CD4-positive, alpha-beta T cell (primary cell): ENCODE measurements around the gene SH3RF1. TPM values are rescaled to one million over a fixed set of nuclear protein-coding genes. Genes with fewer than 3 reads are reported as not detected.

Experiments
- ATAC-seq: fragments of 200-7000 bp; cut with Tn5 transposase; one replicate; pipeline ENCODE4 v1.10.0; 2022; ENCODE audit warnings: mild to moderate bottlenecking; ENCODE audit not compliant: poor library complexity
- CTCF ChIA-PET: fragments of 350-600 bp; sonication (Branson Sonifier 250); formaldehyde crosslinking; loops from one replicate; lab custom pipeline; 2021; ENCODE audit warnings: antibody characterized with exemption, inconsistent platforms; lab: Charles Lee
- POLR2A ChIA-PET: fragments of 350-600 bp; sonication (Branson Sonifier 250); formaldehyde crosslinking; loops from one replicate; lab custom pipeline; 2021; ENCODE audit warnings: antibody characterized with exemption, inconsistent platforms; lab: Charles Lee
- DNase-seq, 14 experiments: peaks; one replicate each; pipeline ENCODE4 v3.0.0-alpha.2; 2013 to 2020; ENCODE audit warnings: mixed read lengths in 2 of 14
- H3K27ac ChIP-seq, 2 donors: one replicate each; pipeline versions ENCODE4 v1.5.1 to v1.7.0; 2013; ENCODE audit warnings: low read length in 2 of 2, low read depth in 1 of 2, mild to moderate bottlenecking in 1 of 2
- H3K27me3 ChIP-seq, 2 experiments: 1 replicate in 1 of 2; 2 replicates in 1 of 2; pipeline versions ENCODE4 v1.6.1 to v1.7.0; 2013; ENCODE audit warnings: low read length in 2 of 2, control low read depth in 1 of 2, mild to moderate bottlenecking in 1 of 2, moderate library complexity in 1 of 2; ENCODE audit not compliant: insufficient read depth in 2 of 2, control insufficient read depth in 1 of 2
- H3K36me3 ChIP-seq: one replicate; pipeline ENCODE4 v1.6.1; 2013; ENCODE audit warnings: low read length, control low read depth; ENCODE audit not compliant: insufficient read depth
- H3K4me1 ChIP-seq: one replicate; pipeline ENCODE4 v1.6.1; 2013; ENCODE audit warnings: low read length, control low read depth; ENCODE audit not compliant: insufficient read depth
- H3K4me3 ChIP-seq: one replicate; pipeline ENCODE4 v1.5.1; 2013; ENCODE audit warnings: mild to moderate bottlenecking, low read length, moderate library complexity
- H3K9me3 ChIP-seq, 2 experiments: 1 replicate in 1 of 2; 2 replicates in 1 of 2; pipeline versions ENCODE4 v1.6.1 to v1.7.0; 2013; ENCODE audit warnings: low read length in 2 of 2, mild to moderate bottlenecking in 2 of 2, control low read depth in 1 of 2, moderate library complexity in 1 of 2; ENCODE audit not compliant: control insufficient read depth in 1 of 2, insufficient read depth in 1 of 2
- H3K27ac Mint-ChIP-seq: one replicate; pipeline ENCODE4 v1.8.0; 2020; ENCODE audit warnings: mixed read lengths
- H3K27me3 Mint-ChIP-seq: one replicate; pipeline ENCODE4 v1.8.0; 2021; ENCODE audit warnings: mixed read lengths
- H3K36me3 Mint-ChIP-seq: one replicate; pipeline ENCODE4 v1.8.0; 2021; ENCODE audit warnings: low read depth, mixed read lengths
- H3K4me1 Mint-ChIP-seq: one replicate; pipeline ENCODE4 v1.8.0; 2021; ENCODE audit warnings: low read depth, mixed read lengths
- H3K4me3 Mint-ChIP-seq: one replicate; pipeline ENCODE4 v1.8.0; 2020; ENCODE audit warnings: mild to moderate bottlenecking, mixed read lengths
- H3K9me3 Mint-ChIP-seq: one replicate; pipeline ENCODE4 v1.8.0; 2020; ENCODE audit warnings: mixed read lengths
- CTCF ChIP-seq: fragments of 200-600 bp; IDR thresholded peaks from one replicate; pipeline ENCODE4 v1.8.0; 2022; ENCODE audit warnings: antibody characterized with exemption, mild to moderate bottlenecking
- intact Hi-C, 2 experiments: fragments of 100-400 bp; cut with DNase I in 1 of 2; cut with micrococcal nuclease in 1 of 2; formaldehyde crosslinking; loops; one replicate each; pipeline versions ENCODE4 v1.15.1 to v1.9.0; 2023 to 2025; cut with DNase I, micrococcal nuclease
- total RNA-seq, 174 experiments: library from RNA in 2 of 174; stranded (reverse) in 2 of 174; gene quantifications; one replicate each; pipeline ENCODE4 v1.2.3 and lab custom pipeline; 2021 to 2026

Gene SH3RF1
- total RNA-seq, 2 experiments from 2014 or later: 0.25 TPM; not detected in 1

DNA sequence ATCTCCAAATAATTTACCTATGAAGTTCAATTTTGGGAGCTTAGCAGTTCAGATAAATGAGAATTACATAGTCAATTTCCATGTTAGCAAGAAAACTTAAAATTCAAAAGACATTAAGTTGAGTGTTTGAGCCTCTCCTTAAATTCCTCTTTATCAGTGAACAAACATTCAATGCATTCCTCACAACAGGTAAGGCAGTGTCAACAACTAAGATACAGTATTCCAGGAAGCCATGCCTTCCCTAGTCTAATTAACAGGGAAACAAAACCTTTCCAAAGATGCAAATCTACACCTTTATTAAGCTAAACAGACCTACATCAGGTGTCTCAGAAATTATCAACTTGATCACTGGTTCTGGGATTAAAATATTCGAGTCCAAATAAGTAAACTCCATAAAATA is 3.7 kb downstream of the SH3RF1 start:
- peaks cover 66% of the 10 kb centered on the region for H3K27me3 Mint-ChIP-seq
- H3K9me3 Mint-ChIP-seq: no peaks in the 10 kb centered on the region
- ATAC-seq: no peak

GRCh38 chr4:169266661-169267060 is 4.1 kb downstream of the SH3RF1 start:
- no peaks in the 10 kb centered on the region for H3K36me3 Mint-ChIP-seq

More for the DNA sequence above, 3.7 kb downstream of the SH3RF1 start:
- ChIA-PET POLR2A (no interaction called here), CTCF (no interaction called here)
- no peak overlapping the region for H3K4me3 Mint-ChIP-seq
- no peaks in the 10 kb centered on the region for H3K36me3 Mint-ChIP-seq
- peaks cover 4% of the 10 kb centered on the region for H3K4me1 Mint-ChIP-seq
- DNase-seq: no peak
- no peak for TF ChIP-seq CTCF
- Histone ChIP-seq H3K27ac (no peak overlapping the region), H3K9me3 (peaks cover 0 to 7% of the 10 kb centered on the region in 2 experiments), H3K36me3 (no peaks in the 10 kb centered on the region), H3K27me3 (peaks cover 25 to 30% of the 10 kb centered on the region in 2 experiments), H3K4me3 (no peak overlapping the region), H3K4me1 (peaks cover 15% of the 10 kb centered on the region)
- H3K27ac Mint-ChIP-seq: no peak overlapping the region
- intact Hi-C loops: no loop called here

GRCh38 chr4:169266081-169266480 is 4.7 kb downstream of the SH3RF1 start:
- Mint-ChIP-seq H3K9me3 (no peaks in the 10 kb centered on the region), H3K27me3 (peaks cover 64% of the 10 kb centered on the region), H3K4me3 (no peak overlapping the region), H3K27ac (no peak overlapping the region), H3K36me3 (no peaks in the 10 kb centered on the region), H3K4me1 (peaks cover 4% of the 10 kb centered on the region)
- ATAC-seq: no peak
- no peak for DNase-seq
- intact Hi-C loops: no loop called here
- Histone ChIP-seq H3K4me3 (no peak overlapping the region), H3K36me3 (no peaks in the 10 kb centered on the region), H3K27me3 (peaks cover 18 to 20% of the 10 kb centered on the region in 2 experiments), H3K4me1 (peaks cover 9% of the 10 kb centered on the region), H3K9me3 (peaks cover 0 to 7% of the 10 kb centered on the region in 2 experiments), H3K27ac (no peak overlapping the region)
- TF ChIP-seq CTCF: no peak
- ChIA-PET POLR2A (no interaction called here), CTCF (no interaction called here)

More at GRCh38 chr4:169266661-169267060, 4.1 kb downstream of the SH3RF1 start:
- Histone ChIP-seq H3K36me3 (no peaks in the 10 kb centered on the region), H3K9me3 (peaks cover 0 to 7% of the 10 kb centered on the region in 2 experiments), H3K4me3 (no peak overlapping the region), H3K4me1 (peaks cover 14% of the 10 kb centered on the region), H3K27ac (no peak overlapping the region), H3K27me3 (peaks cover 24 to 26% of the 10 kb centered on the region in 2 experiments)
- CTCF ChIA-PET: no interaction called here
- Mint-ChIP-seq H3K4me1 (peaks cover 4% of the 10 kb centered on the region), H3K27me3 (peaks cover 62% of the 10 kb centered on the region), H3K4me3 (no peak overlapping the region), H3K9me3 (no peaks in the 10 kb centered on the region), H3K27ac (no peak overlapping the region)
- no peak for DNase-seq
- POLR2A ChIA-PET: no interaction called here
- TF ChIP-seq CTCF: no peak
- intact Hi-C loops: no loop called here
- ATAC-seq: no peak
